Mesenchymal stem cell (in vitro differentiated cells and primary cell): ENCODE measurements around the gene NFILZ.

Experiments used
- DNase-seq: peaks from one replicate; pipeline ENCODE4 v3.0.0-alpha.2; 2013
- H2AFZ ChIP-seq: one replicate; pipeline ENCODE4 v1.6.1; 2013; ENCODE audit warnings: low read depth, mild to moderate bottlenecking, control low read depth, inconsistent platforms, low read length, moderate library complexity
- H2AK5ac ChIP-seq: 2 replicates; pipeline ENCODE4 v1.6.1; 2013; ENCODE audit warnings: low read length, moderate library complexity, mild to moderate bottlenecking, inconsistent platforms; ENCODE audit not compliant: severe bottlenecking
- H2BK120ac ChIP-seq: one replicate; pipeline ENCODE4 v1.6.1; 2013; ENCODE audit warnings: low read depth, mild to moderate bottlenecking, inconsistent platforms, low read length, moderate library complexity
- H2BK12ac ChIP-seq, 2 experiments: one replicate each; pipeline ENCODE4 v1.6.1; 2013; ENCODE audit warnings: inconsistent platforms in 2 of 2, low read length in 2 of 2, mild to moderate bottlenecking in 2 of 2, moderate library complexity in 2 of 2, control low read depth in 1 of 2
- H2BK15ac ChIP-seq: one replicate; pipeline ENCODE4 v1.6.1; 2013; ENCODE audit warnings: mild to moderate bottlenecking, low read depth, inconsistent platforms; ENCODE audit not compliant: poor library complexity, severe bottlenecking
- H2BK5ac ChIP-seq: 2 replicates; pipeline ENCODE4 v1.6.1; 2013; ENCODE audit warnings: low read depth, mild to moderate bottlenecking, low read length, control low read depth, inconsistent platforms; ENCODE audit not compliant: poor library complexity, severe bottlenecking
- H3K14ac ChIP-seq, 2 experiments: one replicate each; pipeline ENCODE4 v1.6.1; 2013; ENCODE audit warnings: inconsistent platforms in 2 of 2, low read length in 2 of 2, control low read depth in 1 of 2, mild to moderate bottlenecking in 1 of 2, moderate library complexity in 1 of 2
- H3K18ac ChIP-seq, 2 experiments: one replicate each; pipeline ENCODE4 v1.6.1; 2013; ENCODE audit warnings: inconsistent platforms in 2 of 2, low read length in 2 of 2, control low read depth in 1 of 2, low read depth in 1 of 2, mild to moderate bottlenecking in 1 of 2
- H3K23ac ChIP-seq, 2 experiments: one replicate each; pipeline ENCODE4 v1.6.1; 2013; ENCODE audit warnings: inconsistent platforms in 2 of 2, low read length in 2 of 2, mild to moderate bottlenecking in 2 of 2, moderate library complexity in 2 of 2, control low read depth in 1 of 2
- H3K27ac ChIP-seq: 2 replicates; pipeline ENCODE4 v1.5.1; 2013; ENCODE audit warnings: mild to moderate bottlenecking, moderate library complexity, low read length, control low read depth, inconsistent platforms; ENCODE audit not compliant: poor library complexity, severe bottlenecking
- H3K27me3 ChIP-seq, 2 experiments: 2 replicates each; pipeline versions ENCODE4 v1.6.1 to v1.7.0; 2013; ENCODE audit warnings: low read length in 2 of 2, mild to moderate bottlenecking in 2 of 2, moderate library complexity in 2 of 2, control low read depth in 1 of 2, inconsistent platforms in 1 of 2; ENCODE audit not compliant: control insufficient read depth in 1 of 2, insufficient read depth in 1 of 2
- H3K36me3 ChIP-seq, 2 experiments: 2 replicates each; pipeline versions ENCODE4 v1.6.1 to v1.7.0; 2013; ENCODE audit warnings: low read length in 2 of 2, control low read depth in 1 of 2, inconsistent platforms in 1 of 2, low read depth in 1 of 2, mild to moderate bottlenecking in 1 of 2; ENCODE audit not compliant: insufficient read depth in 2 of 2, control insufficient read depth in 1 of 2
- H3K4ac ChIP-seq, 2 experiments: one replicate each; pipeline ENCODE4 v1.6.1; 2013; ENCODE audit warnings: inconsistent platforms in 2 of 2, low read length in 2 of 2, mild to moderate bottlenecking in 2 of 2, moderate library complexity in 2 of 2, control low read depth in 1 of 2, low read depth in 1 of 2
- H3K4me1 ChIP-seq: 2 replicates; pipeline ENCODE4 v1.6.1; 2013; ENCODE audit warnings: low read depth, low read length, control low read depth; ENCODE audit not compliant: control insufficient read depth, insufficient read depth
- H3K4me2 ChIP-seq: 2 replicates; pipeline ENCODE4 v1.6.1; 2013; ENCODE audit warnings: low read length, mild to moderate bottlenecking, inconsistent platforms; ENCODE audit not compliant: poor library complexity, severe bottlenecking
- H3K4me3 ChIP-seq, 2 experiments: 2 replicates each; pipeline versions ENCODE4 v1.5.1 to v1.7.0; 2013; ENCODE audit warnings: low read length in 2 of 2, mild to moderate bottlenecking in 2 of 2, control low read depth in 1 of 2, low read depth in 1 of 2; ENCODE audit not compliant: insufficient read depth in 1 of 2
- H3K79me1 ChIP-seq: replicated peaks from 2 replicates; pipeline ENCODE4 v1.6.1; 2013; ENCODE audit warnings: mild to moderate bottlenecking, control low read depth, low read length, inconsistent platforms; ENCODE audit not compliant: poor library complexity, severe bottlenecking
- H3K9ac ChIP-seq: 2 replicates; pipeline ENCODE4 v1.7.0; 2013; ENCODE audit warnings: mild to moderate bottlenecking, low read length, moderate library complexity
- H3K9me3 ChIP-seq: 2 replicates; pipeline ENCODE4 v1.7.0; 2013; ENCODE audit warnings: mild to moderate bottlenecking, low read length; ENCODE audit not compliant: control insufficient read depth
- H4K8ac ChIP-seq: one replicate; pipeline ENCODE4 v1.6.1; 2013; ENCODE audit warnings: inconsistent platforms, mild to moderate bottlenecking, low read length, moderate library complexity
- H4K91ac ChIP-seq: one replicate; pipeline ENCODE4 v1.6.1; 2013; ENCODE audit warnings: mild to moderate bottlenecking, low read length, inconsistent platforms
- WGBS: methylation state at CpG from one replicate; pipeline ENCODE4 v1.1.7; 2013; ENCODE audit warnings: mixed read lengths; 5-methylcytosine and 5-hydroxymethylcytosine counted together

The NFILZ gene

GRCh38 chr19:8595651-8596050 lies 34.8 kb upstream of the NFILZ start:
- Histone ChIP-seq H4K8ac (no peak overlapping the region), H3K14ac (no peak overlapping the region)
- WGBS, result 87% methylated on average over 15 of the region's 15 CpGs

GRCh38 chr19:8596168-8596567 lies 34.3 kb upstream of the NFILZ start:
- no peak overlapping the region for H2BK15ac ChIP-seq
- no peak overlapping the region for H3K23ac ChIP-seq
- no peak for DNase-seq
- H3K4ac ChIP-seq, result no peak overlapping the region
- no peak overlapping the region for H2AFZ ChIP-seq
- H3K9me3 ChIP-seq, result no peaks in the 10 kb centered on the region
- no peak overlapping the region for H3K4me2 ChIP-seq
- no peak overlapping the region for H3K14ac ChIP-seq
- H4K91ac ChIP-seq, result no peak overlapping the region
- H3K27me3 ChIP-seq, result peaks cover 0 to 13% of the 10 kb centered on the region in 2 experiments
- H3K18ac ChIP-seq, result no peak overlapping the region
- no peak overlapping the region for H3K27ac ChIP-seq
- H2BK120ac ChIP-seq, result no peak overlapping the region
- 91% methylated on average over 19 of the region's 23 CpGs for WGBS
- no peak overlapping the region for H2AK5ac ChIP-seq
- H3K4me1 ChIP-seq, result peaks cover 19% of the 10 kb centered on the region
- no peak overlapping the region for H3K9ac ChIP-seq
- H3K79me1 ChIP-seq, result no peaks in the 10 kb centered on the region
- H3K4me3 ChIP-seq, result no peak overlapping the region
- H4K8ac ChIP-seq, result no peak overlapping the region
- no peak overlapping the region for H2BK12ac ChIP-seq
- no peak overlapping the region for H2BK5ac ChIP-seq
- peaks cover 0 to 22% of the 10 kb centered on the region in 2 experiments for H3K36me3 ChIP-seq

More at GRCh38 chr19:8595651-8596050, 34.8 kb upstream of the NFILZ start:
- peaks cover 0 to 17% of the 10 kb centered on the region in 2 experiments for H3K27me3 ChIP-seq
- H3K9me3 ChIP-seq, result no peaks in the 10 kb centered on the region
- no peak overlapping the region for H4K91ac ChIP-seq
- no peak overlapping the region for H2BK15ac ChIP-seq
- no peak overlapping the region for H2BK120ac ChIP-seq
- no peak overlapping the region for H3K18ac ChIP-seq
- H3K79me1 ChIP-seq, result no peaks in the 10 kb centered on the region
- no peak overlapping the region for H2AFZ ChIP-seq
- no peak for DNase-seq
- H3K4ac ChIP-seq, result no peak overlapping the region
- no peak overlapping the region for H3K23ac ChIP-seq
- H3K36me3 ChIP-seq, result peaks cover 0 to 18% of the 10 kb centered on the region in 2 experiments
- H3K4me3 ChIP-seq, result no peak overlapping the region
- no peak overlapping the region for H2BK5ac ChIP-seq
- H3K9ac ChIP-seq, result no peak overlapping the region
- H3K4me1 ChIP-seq, result peaks cover 19% of the 10 kb centered on the region
- no peak overlapping the region for H3K27ac ChIP-seq
- H2AK5ac ChIP-seq, result no peak overlapping the region
- no peak overlapping the region for H3K4me2 ChIP-seq
- H2BK12ac ChIP-seq, result no peak overlapping the region

- no peak for DNase-seq
- no peak overlapping the region for H2AK5ac ChIP-seq
- H4K8ac ChIP-seq, result no peak overlapping the region
- no peak overlapping the region for H2BK5ac ChIP-seq
- H2AFZ ChIP-seq, result no peak overlapping the region
- 92% methylated on average over 2 of the region's 2 CpGs for WGBS
- H3K4me3 ChIP-seq, result no peak overlapping the region
- no peak overlapping the region for H3K4ac ChIP-seq
- peaks cover 7% of the 10 kb centered on the region for H3K9me3 ChIP-seq
- H2BK12ac ChIP-seq, result no peak overlapping the region
- H3K23ac ChIP-seq, result no peak overlapping the region
- no peak overlapping the region for H4K91ac ChIP-seq
- H3K14ac ChIP-seq, result no peak overlapping the region
- peaks cover 5% of the 10 kb centered on the region for H3K4me1 ChIP-seq
- no peaks in the 10 kb centered on the region for H3K27me3 ChIP-seq
- no peak overlapping the region for H2BK15ac ChIP-seq
- H3K79me1 ChIP-seq, result peaks cover 6% of the 10 kb centered on the region
- no peak overlapping the region for H2BK120ac ChIP-seq
- H3K27ac ChIP-seq, result no peak overlapping the region
- no peak overlapping the region for H3K9ac ChIP-seq
- H3K36me3 ChIP-seq, result peaks cover 20 to 42% of the 10 kb centered on the region in 2 experiments
- no peak overlapping the region for H3K4me2 ChIP-seq
- no peak overlapping the region for H3K18ac ChIP-seq
Observed at GRCh38 chr19:8600064-8600463, 30.4 kb upstream of the NFILZ start.

- Histone ChIP-seq H3K79me1 (peaks cover 13% of the 10 kb centered on the region), H3K9ac (no peak overlapping the region), H3K36me3 (peaks cover 20 to 48% of the 10 kb centered on the region in 2 experiments), H2BK15ac (no peak overlapping the region), H3K18ac (no peak overlapping the region), H3K14ac (no peak overlapping the region), H4K8ac (no peak overlapping the region), H4K91ac (no peak overlapping the region), H3K4ac (no peak overlapping the region), H2AK5ac (no peak overlapping the region), H3K4me2 (no peak overlapping the region), H3K9me3 (peaks cover 8% of the 10 kb centered on the region), H3K23ac (no peak overlapping the region), H2AFZ (no peak overlapping the region), H3K4me3 (no peak overlapping the region), H3K4me1 (peaks cover 5% of the 10 kb centered on the region), H2BK12ac (no peak overlapping the region), H3K27me3 (no peaks in the 10 kb centered on the region), H2BK5ac (no peak overlapping the region), H2BK120ac (no peak overlapping the region), H3K27ac (no peak overlapping the region)
- no peak for DNase-seq
- 94% methylated on average over 16 of the region's 16 CpGs for WGBS
Observed at GRCh38 chr19:8600816-8601215, 29.6 kb upstream of the NFILZ start.
